WTC11 (cell line): ENCODE results near the gene ETS2. TPM values are rescaled to one million over a fixed set of nuclear protein-coding genes. Genes with fewer than 3 reads are reported as not detected.

Experiments
- ATAC-seq: fragments of 200-7000 bp; cut with Tn5 transposase; 2 replicates; pipeline ENCODE4 v1.10.0; 2021; ENCODE audit warnings: mild to moderate bottlenecking, moderate library complexity
- CTCF ChIA-PET: fragments of 300-600 bp; sonication (Branson Sonifier 250); formaldehyde crosslinking; loops from one replicate; lab custom pipeline; 2021; ENCODE audit warnings: antibody characterized with exemption; lab: Charles Lee
- POLR2A ChIA-PET: fragments of 350-600 bp; sonication (Branson Sonifier 250); formaldehyde crosslinking; loops from one replicate; lab custom pipeline; 2021; ENCODE audit warnings: antibody characterized with exemption; lab: Charles Lee
- DNase-seq: peaks from one replicate; pipeline ENCODE4 v3.0.0; 2021; ENCODE audit warnings: low spot score
- H3K27ac Mint-ChIP-seq: 2 replicates; pipeline ENCODE4 v1.8.0; 2021; ENCODE audit warnings: mixed read lengths
- H3K27me3 Mint-ChIP-seq: 2 replicates; pipeline ENCODE4 v1.8.0; 2021; ENCODE audit warnings: low read depth, mild to moderate bottlenecking, moderate library complexity, mixed read lengths
- H3K36me3 Mint-ChIP-seq: 2 replicates; pipeline ENCODE4 v1.8.0; 2021; ENCODE audit warnings: mixed read lengths
- H3K4me1 Mint-ChIP-seq: 2 replicates; pipeline ENCODE4 v1.8.0; 2022; ENCODE audit warnings: mixed read lengths
- H3K4me3 Mint-ChIP-seq: 2 replicates; pipeline ENCODE4 v1.8.0; 2021; ENCODE audit warnings: mild to moderate bottlenecking, moderate library complexity, mixed read lengths
- H3K9me3 Mint-ChIP-seq: 2 replicates; pipeline ENCODE4 v1.8.0; 2021; ENCODE audit warnings: mixed read lengths
- CREB1 ChIP-seq: sonication (generic); formaldehyde crosslinking; IDR thresholded peaks from 2 replicates; pipeline ENCODE4 v1.8.0; 2023; ENCODE audit warnings: mild to moderate bottlenecking, missing genetic modification reagents
- ESRRA ChIP-seq: sonication (generic); formaldehyde crosslinking; IDR thresholded peaks from 2 replicates; pipeline ENCODE4 v1.8.1; 2022; ENCODE audit warnings: mild to moderate bottlenecking, missing genetic modification reagents, borderline replicate concordance
- FOXJ3 ChIP-seq: sonication (generic); formaldehyde crosslinking; IDR thresholded peaks from 2 replicates; pipeline ENCODE4 v1.9.0; 2021; ENCODE audit warnings: missing genetic modification reagents, mild to moderate bottlenecking, borderline replicate concordance
- HMGXB4 ChIP-seq: sonication (generic); formaldehyde crosslinking; IDR thresholded peaks from 2 replicates; pipeline ENCODE4 v1.8.1; 2023; ENCODE audit warnings: mild to moderate bottlenecking, moderate library complexity, missing genetic modification reagents
- JUN ChIP-seq: sonication (generic); formaldehyde crosslinking; IDR thresholded peaks from 2 replicates; pipeline ENCODE4 v1.8.0; 2023; ENCODE audit warnings: mild to moderate bottlenecking, missing genetic modification reagents
- MYBL2 ChIP-seq: sonication (generic); formaldehyde crosslinking; IDR thresholded peaks from 2 replicates; pipeline ENCODE4 v1.8.1; 2023; ENCODE audit warnings: mild to moderate bottlenecking, moderate library complexity, missing genetic modification reagents
- NFYB ChIP-seq: sonication (generic); formaldehyde crosslinking; conservative IDR thresholded peaks from 2 replicates; pipeline ENCODE4 v1.8.0; 2022; ENCODE audit warnings: low read depth, missing genetic modification reagents
- NR3C1 ChIP-seq: sonication (generic); formaldehyde crosslinking; conservative IDR thresholded peaks from 2 replicates; pipeline ENCODE4 v1.8.1; 2023; ENCODE audit warnings: low read depth, mild to moderate bottlenecking, missing genetic modification reagents
- OVOL2 ChIP-seq: fragments of 250-450 bp; sonication (Bioruptor Pico); IDR thresholded peaks from 2 replicates; pipeline ENCODE4 v1.9.0; 2021; ENCODE audit warnings: mild to moderate bottlenecking, borderline replicate concordance
- TCF7 ChIP-seq: sonication (generic); formaldehyde crosslinking; IDR thresholded peaks from 2 replicates; pipeline ENCODE4 v1.8.0; 2022; ENCODE audit warnings: mild to moderate bottlenecking, low read depth, missing genetic modification reagents, moderate library complexity
- TP53 ChIP-seq: sonication (generic); formaldehyde crosslinking; IDR thresholded peaks from 2 replicates; pipeline ENCODE4 v1.8.1; 2023; ENCODE audit warnings: mild to moderate bottlenecking, missing genetic modification reagents
- ZMAT4 ChIP-seq: fragments of 250-450 bp; sonication (Bioruptor Pico); IDR thresholded peaks from 2 replicates; pipeline ENCODE4 v1.9.0; 2021; ENCODE audit warnings: mild to moderate bottlenecking
- ZNF121 ChIP-seq: sonication (generic); formaldehyde crosslinking; IDR thresholded peaks from 2 replicates; pipeline ENCODE4 v1.8.0; 2023; ENCODE audit warnings: missing genetic modification reagents
- ZNF423 ChIP-seq: fragments of 250-450 bp; sonication (Bioruptor Pico); IDR thresholded peaks from 2 replicates; pipeline ENCODE4 v2.1.2; 2022; ENCODE audit warnings: mild to moderate bottlenecking, moderate library complexity
- total RNA-seq: library from RNA; stranded (reverse); gene quantifications from 3 replicates; pipeline ENCODE4 v1.2.3, GENCODE V29; 2021
- TF ChIP-seq, protein P1 (sequence below): sonication (generic); formaldehyde crosslinking; IDR thresholded peaks from 2 replicates; pipeline ENCODE4 v1.8.0; 2022; ENCODE audit warnings: missing genetic modification reagents
- TF ChIP-seq, protein P2 (sequence below): fragments of 250-450 bp; sonication (Bioruptor Pico); IDR thresholded peaks from 2 replicates; pipeline ENCODE4 v1.9.0; 2021; ENCODE audit warnings: mild to moderate bottlenecking, borderline replicate concordance

Gene ETS2
- total RNA-seq, 1 experiment from 2014 or later = 56.4 TPM

DNA sequence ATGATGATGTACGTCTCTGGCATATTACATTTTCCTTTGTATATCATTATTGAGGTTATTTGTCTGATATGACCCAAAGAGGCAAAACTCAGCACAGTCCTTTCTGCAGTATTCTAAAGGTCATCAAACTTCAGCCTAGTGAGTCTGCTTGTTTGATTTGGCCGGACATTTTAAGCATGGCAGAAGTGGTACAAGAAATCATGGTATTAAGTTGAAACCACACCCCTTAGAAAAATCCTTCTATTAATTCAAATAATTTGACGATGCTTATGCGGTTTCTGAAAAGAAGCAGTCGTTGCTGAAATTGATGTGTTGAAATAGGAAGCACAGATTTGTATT lies 5.1 kb downstream of the ETS2 start (continued):
- TF ChIP-seq ZNF423 (CRISPR knock-in tag) = no peak
- no peak for TF ChIP-seq HMGXB4
- TF ChIP-seq ESRRA (CRISPR knock-in tag) = no peak
- TF ChIP-seq, all 79 proteins: peak for 0

DNA sequence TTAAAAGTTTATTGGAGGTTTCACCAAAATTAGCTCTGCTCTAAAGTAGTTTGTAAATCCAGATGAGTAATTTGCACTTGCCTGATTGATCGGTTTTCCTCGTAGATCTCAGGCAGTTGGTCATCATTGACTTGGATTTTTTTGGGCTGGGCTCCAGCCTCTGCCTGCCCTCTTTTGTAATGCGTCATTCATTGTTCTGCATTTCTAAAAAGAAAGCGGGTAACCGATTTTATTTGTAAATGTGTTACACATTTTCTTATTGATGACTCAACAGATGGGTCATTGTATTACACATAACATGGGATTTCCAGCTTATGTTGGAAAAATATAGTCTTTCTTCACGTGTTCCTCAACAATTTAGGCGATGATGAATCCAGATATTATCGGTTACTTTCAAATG lies 5.5 kb downstream of the ETS2 start:
- TF ChIP-seq, protein P1, sequence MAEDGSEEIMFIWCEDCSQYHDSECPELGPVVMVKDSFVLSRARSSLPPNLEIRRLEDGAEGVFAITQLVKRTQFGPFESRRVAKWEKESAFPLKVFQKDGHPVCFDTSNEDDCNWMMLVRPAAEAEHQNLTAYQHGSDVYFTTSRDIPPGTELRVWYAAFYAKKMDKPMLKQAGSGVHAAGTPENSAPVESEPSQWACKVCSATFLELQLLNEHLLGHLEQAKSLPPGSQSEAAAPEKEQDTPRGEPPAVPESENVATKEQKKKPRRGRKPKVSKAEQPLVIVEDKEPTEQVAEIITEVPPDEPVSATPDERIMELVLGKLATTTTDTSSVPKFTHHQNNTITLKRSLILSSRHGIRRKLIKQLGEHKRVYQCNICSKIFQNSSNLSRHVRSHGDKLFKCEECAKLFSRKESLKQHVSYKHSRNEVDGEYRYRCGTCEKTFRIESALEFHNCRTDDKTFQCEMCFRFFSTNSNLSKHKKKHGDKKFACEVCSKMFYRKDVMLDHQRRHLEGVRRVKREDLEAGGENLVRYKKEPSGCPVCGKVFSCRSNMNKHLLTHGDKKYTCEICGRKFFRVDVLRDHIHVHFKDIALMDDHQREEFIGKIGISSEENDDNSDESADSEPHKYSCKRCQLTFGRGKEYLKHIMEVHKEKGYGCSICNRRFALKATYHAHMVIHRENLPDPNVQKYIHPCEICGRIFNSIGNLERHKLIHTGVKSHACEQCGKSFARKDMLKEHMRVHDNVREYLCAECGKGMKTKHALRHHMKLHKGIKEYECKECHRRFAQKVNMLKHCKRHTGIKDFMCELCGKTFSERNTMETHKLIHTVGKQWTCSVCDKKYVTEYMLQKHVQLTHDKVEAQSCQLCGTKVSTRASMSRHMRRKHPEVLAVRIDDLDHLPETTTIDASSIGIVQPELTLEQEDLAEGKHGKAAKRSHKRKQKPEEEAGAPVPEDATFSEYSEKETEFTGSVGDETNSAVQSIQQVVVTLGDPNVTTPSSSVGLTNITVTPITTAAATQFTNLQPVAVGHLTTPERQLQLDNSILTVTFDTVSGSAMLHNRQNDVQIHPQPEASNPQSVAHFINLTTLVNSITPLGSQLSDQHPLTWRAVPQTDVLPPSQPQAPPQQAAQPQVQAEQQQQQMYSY (CRISPR knock-in tag) = no peak
- TF ChIP-seq TCF7 (CRISPR knock-in tag) (no peak), CREB1 (CRISPR knock-in tag) (no peak), NR3C1 (no peak), NFYB (no peak), ZMAT4 (no peak), OVOL2 (no peak), TP53 (no peak), FOXJ3 (CRISPR knock-in tag) (no peak), MYBL2 (CRISPR knock-in tag) (no peak), ZNF121 (no peak)
- TF ChIP-seq, protein P2, sequence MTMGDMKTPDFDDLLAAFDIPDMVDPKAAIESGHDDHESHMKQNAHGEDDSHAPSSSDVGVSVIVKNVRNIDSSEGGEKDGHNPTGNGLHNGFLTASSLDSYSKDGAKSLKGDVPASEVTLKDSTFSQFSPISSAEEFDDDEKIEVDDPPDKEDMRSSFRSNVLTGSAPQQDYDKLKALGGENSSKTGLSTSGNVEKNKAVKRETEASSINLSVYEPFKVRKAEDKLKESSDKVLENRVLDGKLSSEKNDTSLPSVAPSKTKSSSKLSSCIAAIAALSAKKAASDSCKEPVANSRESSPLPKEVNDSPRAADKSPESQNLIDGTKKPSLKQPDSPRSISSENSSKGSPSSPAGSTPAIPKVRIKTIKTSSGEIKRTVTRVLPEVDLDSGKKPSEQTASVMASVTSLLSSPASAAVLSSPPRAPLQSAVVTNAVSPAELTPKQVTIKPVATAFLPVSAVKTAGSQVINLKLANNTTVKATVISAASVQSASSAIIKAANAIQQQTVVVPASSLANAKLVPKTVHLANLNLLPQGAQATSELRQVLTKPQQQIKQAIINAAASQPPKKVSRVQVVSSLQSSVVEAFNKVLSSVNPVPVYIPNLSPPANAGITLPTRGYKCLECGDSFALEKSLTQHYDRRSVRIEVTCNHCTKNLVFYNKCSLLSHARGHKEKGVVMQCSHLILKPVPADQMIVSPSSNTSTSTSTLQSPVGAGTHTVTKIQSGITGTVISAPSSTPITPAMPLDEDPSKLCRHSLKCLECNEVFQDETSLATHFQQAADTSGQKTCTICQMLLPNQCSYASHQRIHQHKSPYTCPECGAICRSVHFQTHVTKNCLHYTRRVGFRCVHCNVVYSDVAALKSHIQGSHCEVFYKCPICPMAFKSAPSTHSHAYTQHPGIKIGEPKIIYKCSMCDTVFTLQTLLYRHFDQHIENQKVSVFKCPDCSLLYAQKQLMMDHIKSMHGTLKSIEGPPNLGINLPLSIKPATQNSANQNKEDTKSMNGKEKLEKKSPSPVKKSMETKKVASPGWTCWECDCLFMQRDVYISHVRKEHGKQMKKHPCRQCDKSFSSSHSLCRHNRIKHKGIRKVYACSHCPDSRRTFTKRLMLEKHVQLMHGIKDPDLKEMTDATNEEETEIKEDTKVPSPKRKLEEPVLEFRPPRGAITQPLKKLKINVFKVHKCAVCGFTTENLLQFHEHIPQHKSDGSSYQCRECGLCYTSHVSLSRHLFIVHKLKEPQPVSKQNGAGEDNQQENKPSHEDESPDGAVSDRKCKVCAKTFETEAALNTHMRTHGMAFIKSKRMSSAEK = no peak
- Mint-ChIP-seq H3K4me1 (peaks cover 76% of the 10 kb centered on the region), H3K36me3 (peaks cover 47% of the 10 kb centered on the region), H3K27me3 (no peaks in the 10 kb centered on the region), H3K9me3 (no peaks in the 10 kb centered on the region), H3K4me3 (peak overlapping the region; percentile 50), H3K27ac (peak overlapping the region; percentile 96)
- CTCF ChIA-PET = no interaction called here
- DNase-seq (no peak), ATAC-seq (no peak)
- POLR2A ChIA-PET = no interaction called here

DNA sequence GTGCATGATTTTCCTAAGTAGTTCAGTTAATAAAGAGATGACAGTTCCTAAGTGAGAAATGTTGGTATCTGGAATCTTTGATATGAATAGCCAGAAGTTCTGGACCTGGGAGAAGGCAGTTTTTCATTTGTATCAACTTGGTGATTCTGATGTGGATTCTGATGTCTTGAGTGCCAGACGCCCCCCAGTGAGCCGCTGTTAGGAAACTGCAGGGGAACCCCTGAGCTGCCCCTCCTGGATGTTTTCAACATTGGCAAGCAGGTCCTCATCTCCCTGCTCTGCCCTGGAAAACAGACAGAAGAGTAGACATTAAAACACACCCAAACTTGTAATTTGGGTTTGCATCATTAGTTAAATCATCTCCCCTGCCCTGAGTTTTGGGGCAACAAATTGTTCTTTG lies 7.4 kb downstream of the ETS2 start:
- no peaks in the 10 kb centered on the region for H3K27me3 Mint-ChIP-seq
- TF ChIP-seq ZNF423 (CRISPR knock-in tag) = 0 out of 2 replicates have a peak, but pooled peaks have one; percentile 16
- no peak for TF ChIP-seq JUN (CRISPR knock-in tag)
- TF ChIP-seq, all 79 proteins: peak for 1
- ATAC-seq = peak; percentile 67
- Mint-ChIP-seq H3K4me1 (peaks cover 65% of the 10 kb centered on the region), H3K36me3 (peaks cover 66% of the 10 kb centered on the region), H3K9me3 (no peaks in the 10 kb centered on the region), H3K27ac (peak overlapping the region; percentile 96), H3K4me3 (peak overlapping the region; percentile 8; the same call in 1 of the 2 replicates)
- CTCF ChIA-PET = no interaction called here
- peak; percentile 43 for DNase-seq
- POLR2A ChIA-PET = no interaction called here
